Mesodermal cell (in vitro differentiated cells): Measurements from ENCODE around the gene TTC39A.

Source experiments
- H3K27ac ChIP-seq: 2 replicates; pipeline ENCODE4 v1.7.0; 2013; ENCODE audit warnings: mild to moderate bottlenecking, low read depth, low read length, moderate library complexity; ENCODE audit not compliant: severe bottlenecking
- H3K36me3 ChIP-seq: 2 replicates; pipeline ENCODE4 v1.7.1; 2013; ENCODE audit warnings: mild to moderate bottlenecking, low read length, moderate library complexity; ENCODE audit not compliant: control insufficient read depth, insufficient read depth
- H3K4me1 ChIP-seq: one replicate; pipeline ENCODE4 v1.7.1; 2013; ENCODE audit warnings: mild to moderate bottlenecking, low read length; ENCODE audit not compliant: insufficient read depth, control insufficient read depth, poor library complexity, severe bottlenecking
- H3K4me3 ChIP-seq: 2 replicates; pipeline ENCODE4 v1.7.0; 2013; ENCODE audit warnings: low read length, control low read depth, mild to moderate bottlenecking; ENCODE audit not compliant: insufficient read depth, poor library complexity, severe bottlenecking; ENCODE audit errors: extremely low read depth
- H3K9me3 ChIP-seq: 2 replicates; pipeline ENCODE4 v1.7.1; 2013; ENCODE audit warnings: mild to moderate bottlenecking, low read length, moderate library complexity; ENCODE audit not compliant: control insufficient read depth
- WGBS, 2 experiments: methylation state at CpG; one replicate each; pipeline ENCODE4 v1.1.5; 2013; ENCODE audit warnings: missing lambda C conversion rate in 2 of 2; ENCODE audit not compliant: insufficient coverage in 2 of 2; 5-methylcytosine and 5-hydroxymethylcytosine counted together

Gene TTC39A

GRCh38 chr1:51303751-51304251, 26.6 kb downstream of the TTC39A start:
- peaks cover 2% of the 10 kb centered on the region for H3K4me1 ChIP-seq
- no peak overlapping the region for H3K4me3 ChIP-seq
- 91 to 93% methylated on average over 6 to 7 of the region's 8 CpGs for WGBS, 2 experiments
- no peaks in the 10 kb centered on the region for H3K36me3 ChIP-seq
- no peaks in the 10 kb centered on the region for H3K9me3 ChIP-seq
- H3K27ac ChIP-seq, result no peak overlapping the region

GRCh38 chr1:51303315-51303714, 27.0 kb downstream of the TTC39A start:
- 92% methylated on average over 2 of the region's 6 CpGs; no CpG with 5 or more reads in 1 of the 2 experiments for WGBS, 2 experiments
- H3K27ac ChIP-seq, result no peak overlapping the region
- no peaks in the 10 kb centered on the region for H3K36me3 ChIP-seq
- no peaks in the 10 kb centered on the region for H3K9me3 ChIP-seq
- H3K4me1 ChIP-seq, result peaks cover 2% of the 10 kb centered on the region
- no peak overlapping the region for H3K4me3 ChIP-seq

GRCh38 chr1:51302746-51303145, 27.6 kb downstream of the TTC39A start:
- no peaks in the 10 kb centered on the region for H3K9me3 ChIP-seq
- H3K4me1 ChIP-seq, result peaks cover 2% of the 10 kb centered on the region
- 95 to 100% methylated on average over 2 to 3 of the region's 7 CpGs for WGBS, 2 experiments
- H3K27ac ChIP-seq, result no peak overlapping the region
- H3K4me3 ChIP-seq, result no peak overlapping the region
- no peaks in the 10 kb centered on the region for H3K36me3 ChIP-seq

- H3K27ac ChIP-seq, result no peak overlapping the region
- 92 to 100% methylated on average over 3 to 6 of the region's 10 CpGs for WGBS, 2 experiments
- peaks cover 2% of the 10 kb centered on the region for H3K4me1 ChIP-seq
- no peak overlapping the region for H3K4me3 ChIP-seq
- H3K9me3 ChIP-seq, result no peaks in the 10 kb centered on the region
- no peaks in the 10 kb centered on the region for H3K36me3 ChIP-seq
These were observed 28.1 kb downstream of the TTC39A start for GRCh38 chr1:51302270-51302669.

DNA sequence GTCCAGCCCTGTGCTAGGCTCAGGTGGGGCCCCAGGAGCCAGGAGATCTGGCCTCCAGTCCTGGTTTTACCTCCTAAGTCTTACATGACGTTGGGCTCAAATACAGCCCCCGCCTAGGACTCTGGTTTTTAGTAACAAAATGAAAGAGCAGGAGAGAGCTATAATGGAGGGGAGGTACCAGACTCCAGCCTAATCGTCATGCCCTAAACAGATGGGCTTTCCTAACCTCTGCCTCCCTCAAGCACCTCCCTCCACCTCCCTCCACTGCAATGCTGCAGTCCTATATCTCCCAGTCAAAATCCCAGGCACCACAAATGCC, 28.6 kb downstream of the TTC39A start:
- no peak overlapping the region for H3K4me3 ChIP-seq
- H3K9me3 ChIP-seq, result no peaks in the 10 kb centered on the region
- no peaks in the 10 kb centered on the region for H3K36me3 ChIP-seq
- peaks cover 2% of the 10 kb centered on the region for H3K4me1 ChIP-seq
- 90 to 100% methylated on average over 1 to 2 of the region's 3 CpGs for WGBS, 2 experiments
- H3K27ac ChIP-seq, result no peak overlapping the region

GRCh38 chr1:51301152-51301843, 29.1 kb downstream of the TTC39A start:
- Histone ChIP-seq H3K36me3 (no peaks in the 10 kb centered on the region), H3K9me3 (no peaks in the 10 kb centered on the region), H3K27ac (no peak overlapping the region), H3K4me1 (peaks cover 2% of the 10 kb centered on the region), H3K4me3 (no peak overlapping the region)
- WGBS, 2 experiments, result 88 to 94% methylated on average over 10 of the region's 10 CpGs

DNA sequence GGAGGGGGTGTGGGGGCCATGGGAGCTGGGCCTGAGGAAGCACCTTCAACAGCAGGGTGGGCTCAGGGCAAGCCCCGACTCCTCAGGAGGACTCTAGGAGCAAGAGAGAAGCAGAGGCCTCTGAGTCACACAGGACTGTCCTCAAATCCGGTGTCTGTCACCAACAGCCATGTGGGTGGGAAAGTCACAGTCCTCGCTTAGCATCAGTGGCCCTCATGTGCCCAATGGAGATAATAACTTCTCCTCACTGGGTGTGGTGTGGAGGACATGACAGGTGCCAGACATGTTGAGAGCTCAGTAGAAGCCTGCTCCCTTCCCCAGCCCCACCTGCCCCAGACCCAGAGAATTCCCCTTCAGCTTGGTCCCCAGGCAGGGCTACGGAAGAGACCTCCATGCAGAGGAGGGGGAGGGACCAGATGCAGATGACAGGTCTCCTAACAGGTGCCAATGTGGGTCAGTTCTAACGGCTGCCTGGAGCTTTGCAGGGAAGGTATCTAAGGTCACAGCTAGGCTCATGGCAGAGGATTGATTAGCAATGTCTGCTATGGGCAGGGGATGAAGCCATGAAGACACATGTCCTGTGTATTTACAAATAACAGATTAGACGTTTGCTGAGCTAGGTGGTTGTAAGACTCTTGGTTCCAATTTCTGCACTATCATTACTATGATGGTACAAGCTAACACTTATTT, 30.2 kb downstream of the TTC39A start:
- H3K4me1 ChIP-seq, result peaks cover 2% of the 10 kb centered on the region
- 90 to 93% methylated on average over 1 to 4 of the region's 6 CpGs for WGBS, 2 experiments
- H3K27ac ChIP-seq, result no peak overlapping the region
- H3K9me3 ChIP-seq, result no peaks in the 10 kb centered on the region
- no peak overlapping the region for H3K4me3 ChIP-seq
- no peaks in the 10 kb centered on the region for H3K36me3 ChIP-seq

DNA sequence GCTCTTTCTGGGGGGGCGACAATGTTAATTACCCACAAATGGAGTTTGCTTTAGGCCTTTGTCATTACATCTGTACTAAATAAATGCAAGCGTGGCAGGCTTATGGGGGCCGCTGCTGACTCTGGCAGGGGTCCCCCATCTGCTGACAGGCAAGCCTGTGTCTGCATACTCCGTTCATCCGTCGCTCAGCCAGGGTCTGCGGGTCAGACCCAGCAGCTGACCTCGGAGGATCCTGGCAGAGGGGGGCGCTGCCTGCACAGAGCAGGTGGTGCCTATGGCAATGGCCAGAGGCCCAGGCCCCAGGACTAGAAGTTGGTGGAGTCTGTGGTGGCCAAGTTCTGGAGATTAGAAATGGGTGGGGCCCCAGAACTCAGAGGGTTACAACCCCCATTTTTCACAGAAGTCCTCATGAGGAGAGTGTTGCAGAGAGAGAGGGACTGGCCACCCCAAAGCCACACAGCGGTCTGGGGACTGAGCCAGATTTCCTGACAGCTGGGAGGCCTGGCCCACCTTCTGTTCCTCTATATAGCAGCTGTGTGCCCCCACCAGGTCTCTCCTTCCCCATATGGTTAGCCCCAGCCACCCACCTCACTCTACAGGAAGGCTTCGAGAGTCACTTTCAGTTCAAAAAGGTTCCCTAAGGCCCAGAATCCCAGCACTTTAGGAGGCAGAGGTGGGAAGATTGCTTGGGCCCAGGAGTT, 31.0 kb downstream of the TTC39A start:
- 94 to 99% methylated on average over 7 to 9 of the region's 11 CpGs for WGBS, 2 experiments
- Histone ChIP-seq H3K27ac (no peak overlapping the region), H3K4me3 (no peak overlapping the region)

GRCh38 chr1:51298322-51298705, 32.0 kb downstream of the TTC39A start:
- Histone ChIP-seq H3K36me3 (no peaks in the 10 kb centered on the region), H3K9me3 (no peaks in the 10 kb centered on the region), H3K4me3 (no peak overlapping the region), H3K4me1 (peaks cover 2% of the 10 kb centered on the region), H3K27ac (no peak overlapping the region)
- WGBS, 2 experiments, result 75 to 96% methylated on average over 2 to 3 of the region's 4 CpGs

More for the DNA sequence above, 31.0 kb downstream of the TTC39A start:
- H3K4me1 ChIP-seq, result peaks cover 2% of the 10 kb centered on the region
- H3K36me3 ChIP-seq, result no peaks in the 10 kb centered on the region
- no peaks in the 10 kb centered on the region for H3K9me3 ChIP-seq

- H3K4me3 ChIP-seq, result no peak overlapping the region
- H3K36me3 ChIP-seq, result no peaks in the 10 kb centered on the region
These were observed 32.7 kb downstream of the TTC39A start for GRCh38 chr1:51297401-51298321.

More at GRCh38 chr1:51297401-51298321, 32.7 kb downstream of the TTC39A start:
- H3K9me3 ChIP-seq, result no peaks in the 10 kb centered on the region
- 92 to 94% methylated on average over 25 of the region's 25 CpGs for WGBS, 2 experiments
- peaks cover 2% of the 10 kb centered on the region for H3K4me1 ChIP-seq
- H3K27ac ChIP-seq, result no peak overlapping the region
